Neural progenitor cell (in vitro differentiated cells): ENCODE measurements around the gene TMEM240.
"Not testable (repeated sequence)": the region's sequence is repeated elsewhere in the genome, so short reads cannot be mapped to it uniquely, and the experiment has no call there.

Experiments
- EZH2 ChIP-seq: fragments of 200-600 bp; sonication (generic); IDR thresholded peaks from 2 replicates; pipeline ENCODE4 v1.6.1; 2017; ENCODE audit warnings: antibody characterized with exemption, mild to moderate bottlenecking, moderate library complexity
- TF ChIP-seq, protein P1 (sequence below): fragments of 200-600 bp; sonication (generic); IDR thresholded peaks from 2 replicates; pipeline ENCODE4 v1.5.1; 2017; ENCODE audit warnings: antibody characterized with exemption, mild to moderate bottlenecking

GRCh38 chr1:1533176-1533893 lies 7.1 kb downstream of the TMEM240 start:
- TF ChIP-seq, protein P1, sequence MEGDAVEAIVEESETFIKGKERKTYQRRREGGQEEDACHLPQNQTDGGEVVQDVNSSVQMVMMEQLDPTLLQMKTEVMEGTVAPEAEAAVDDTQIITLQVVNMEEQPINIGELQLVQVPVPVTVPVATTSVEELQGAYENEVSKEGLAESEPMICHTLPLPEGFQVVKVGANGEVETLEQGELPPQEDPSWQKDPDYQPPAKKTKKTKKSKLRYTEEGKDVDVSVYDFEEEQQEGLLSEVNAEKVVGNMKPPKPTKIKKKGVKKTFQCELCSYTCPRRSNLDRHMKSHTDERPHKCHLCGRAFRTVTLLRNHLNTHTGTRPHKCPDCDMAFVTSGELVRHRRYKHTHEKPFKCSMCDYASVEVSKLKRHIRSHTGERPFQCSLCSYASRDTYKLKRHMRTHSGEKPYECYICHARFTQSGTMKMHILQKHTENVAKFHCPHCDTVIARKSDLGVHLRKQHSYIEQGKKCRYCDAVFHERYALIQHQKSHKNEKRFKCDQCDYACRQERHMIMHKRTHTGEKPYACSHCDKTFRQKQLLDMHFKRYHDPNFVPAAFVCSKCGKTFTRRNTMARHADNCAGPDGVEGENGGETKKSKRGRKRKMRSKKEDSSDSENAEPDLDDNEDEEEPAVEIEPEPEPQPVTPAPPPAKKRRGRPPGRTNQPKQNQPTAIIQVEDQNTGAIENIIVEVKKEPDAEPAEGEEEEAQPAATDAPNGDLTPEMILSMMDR, result not testable (repeated sequence)
- TF ChIP-seq EZH2, result not testable (repeated sequence)
